NT2/D1 (cell line): ENCODE data around the gene VAMP1.
"Not testable (repeated sequence)": the region's sequence is repeated elsewhere in the genome, so short reads cannot be mapped to it uniquely, and the experiment has no call there.

Source experiments
- DNase-seq: peaks from one replicate; pipeline ENCODE4 v3.0.0-alpha.2; 2011; ENCODE audit warnings: low read depth, low spot score
- H3K27me3 ChIP-seq: 2 replicates; pipeline ENCODE4 v1.6.0; 2011; ENCODE audit warnings: mild to moderate bottlenecking; ENCODE audit not compliant: insufficient read length, insufficient read depth
- H3K36me3 ChIP-seq: 2 replicates; pipeline ENCODE4 v1.6.1; 2011; ENCODE audit warnings: mild to moderate bottlenecking, low read length, mixed read lengths; ENCODE audit not compliant: insufficient read depth, insufficient read length
- H3K4me1 ChIP-seq: 2 replicates; pipeline ENCODE4 v1.5.1; 2011; ENCODE audit not compliant: insufficient read depth, insufficient read length
- H3K4me3 ChIP-seq: 2 replicates; pipeline ENCODE4 v1.5.1; 2011; ENCODE audit warnings: low read depth; ENCODE audit not compliant: insufficient read length
- H3K9ac ChIP-seq: 2 replicates; pipeline ENCODE4 v1.6.0; 2011; ENCODE audit warnings: low read depth; ENCODE audit not compliant: insufficient read length
- H3K9me3 ChIP-seq: 2 replicates; pipeline ENCODE4 v1.5.1; 2011; ENCODE audit warnings: mild to moderate bottlenecking, low read length; ENCODE audit not compliant: insufficient read depth
- SUZ12 ChIP-seq: IDR thresholded peaks from 2 replicates; pipeline ENCODE4 v1.6.1; 2011; ENCODE audit not compliant: insufficient read length, insufficient read depth; ENCODE audit errors: extremely low read depth
- YY1 ChIP-seq: IDR thresholded peaks from 2 replicates; pipeline ENCODE4 v1.6.1; 2011; ENCODE audit not compliant: insufficient read length, insufficient read depth
- ZNF274 ChIP-seq: IDR thresholded peaks from 2 replicates; pipeline ENCODE4 v1.6.1; 2011; ENCODE audit warnings: mild to moderate bottlenecking, low read depth, low read length

The VAMP1 gene

GRCh38 chr12:6476489-6476888 lies 6.0 kb upstream of the VAMP1 start:
- H3K27me3 ChIP-seq: no peaks in the 10 kb centered on the region
- H3K4me3 ChIP-seq: no peak overlapping the region
- no peak overlapping the region for H3K9ac ChIP-seq
- peaks cover 19% of the 10 kb centered on the region for H3K9me3 ChIP-seq
- TF ChIP-seq YY1: no peak
- TF ChIP-seq SUZ12: no peak
- TF ChIP-seq ZNF274: no peak
- no peaks in the 10 kb centered on the region for H3K4me1 ChIP-seq
- H3K36me3 ChIP-seq: no peaks in the 10 kb centered on the region
- no peak for DNase-seq

- not testable (repeated sequence) for H3K4me3 ChIP-seq, DNase-seq, H3K4me1 ChIP-seq, H3K27me3 ChIP-seq, H3K9ac ChIP-seq, H3K36me3 ChIP-seq
- peaks cover 19% of the 10 kb centered on the region for H3K9me3 ChIP-seq
These were observed 4.9 kb upstream of the VAMP1 start for GRCh38 chr12:6475233-6475975.

GRCh38 chr12:6472491-6472890 lies 2.0 kb upstream of the VAMP1 start:
- H3K9me3 ChIP-seq: peaks cover 28% of the 10 kb centered on the region
- peaks cover 7% of the 10 kb centered on the region for H3K4me1 ChIP-seq
- no peak overlapping the region for H3K9ac ChIP-seq
- peaks cover 17% of the 10 kb centered on the region for H3K36me3 ChIP-seq
- H3K27me3 ChIP-seq: no peaks in the 10 kb centered on the region
- no peak for TF ChIP-seq SUZ12
- TF ChIP-seq ZNF274: no peak
- no peak for TF ChIP-seq YY1
- DNase-seq: no peak
- no peak overlapping the region for H3K4me3 ChIP-seq

GRCh38 chr12:6471989-6472360 lies 1.5 kb upstream of the VAMP1 start:
- H3K4me1 ChIP-seq: peaks cover 7% of the 10 kb centered on the region
- DNase-seq: no peak
- TF ChIP-seq ZNF274: no peak
- no peak for TF ChIP-seq SUZ12
- no peak overlapping the region for H3K9ac ChIP-seq
- H3K9me3 ChIP-seq: peaks cover 25% of the 10 kb centered on the region
- no peaks in the 10 kb centered on the region for H3K27me3 ChIP-seq
- H3K4me3 ChIP-seq: no peak overlapping the region
- peaks cover 18% of the 10 kb centered on the region for H3K36me3 ChIP-seq

- Histone ChIP-seq H3K9me3 (peaks cover 13% of the 10 kb centered on the region; the same call in 1 of the 2 replicates), H3K36me3 (peaks cover 38% of the 10 kb centered on the region), H3K9ac (peak overlapping the region; percentile 92), H3K27me3 (no peaks in the 10 kb centered on the region), H3K4me3 (peak overlapping the region; percentile 93), H3K4me1 (peaks cover 9% of the 10 kb centered on the region)
- TF ChIP-seq YY1: no peak
- no peak for TF ChIP-seq ZNF274
- TF ChIP-seq SUZ12: no peak
- no peak for DNase-seq
These were observed 685 bp downstream of the VAMP1 start for GRCh38 chr12:6469609-6470374.

GRCh38 chr12:6469092-6469491 lies 1.4 kb downstream of the VAMP1 start:
- no peak for DNase-seq
- Histone ChIP-seq H3K9me3 (peaks cover 13% of the 10 kb centered on the region; the same call in 1 of the 2 replicates), H3K9ac (no peak overlapping the region), H3K4me3 (no peak overlapping the region), H3K36me3 (peaks cover 45% of the 10 kb centered on the region), H3K27me3 (no peaks in the 10 kb centered on the region), H3K4me1 (peaks cover 13% of the 10 kb centered on the region)
- TF ChIP-seq SUZ12 (no peak), ZNF274 (no peak), YY1 (no peak)

- Histone ChIP-seq H3K9me3 (peaks cover 13% of the 10 kb centered on the region; the same call in 1 of the 2 replicates), H3K4me3 (no peak overlapping the region), H3K9ac (no peak overlapping the region), H3K36me3 (peaks cover 54% of the 10 kb centered on the region), H3K27me3 (no peaks in the 10 kb centered on the region), H3K4me1 (peaks cover 13% of the 10 kb centered on the region)
- DNase-seq: no peak
- TF ChIP-seq YY1 (no peak), ZNF274 (no peak), SUZ12 (no peak)
These were observed 2.2 kb downstream of the VAMP1 start for GRCh38 chr12:6468283-6468575.

GRCh38 chr12:6467571-6468282 lies 2.8 kb downstream of the VAMP1 start:
- Histone ChIP-seq H3K4me1 (peaks cover 13% of the 10 kb centered on the region), H3K9me3 (peaks cover 13% of the 10 kb centered on the region; the same call in 1 of the 2 replicates), H3K36me3 (peaks cover 59% of the 10 kb centered on the region)
- DNase-seq, H3K27me3 ChIP-seq, H3K4me3 ChIP-seq, H3K9ac ChIP-seq: not testable (repeated sequence)

- not testable (repeated sequence) for H3K27me3 ChIP-seq, H3K4me3 ChIP-seq, H3K9ac ChIP-seq, DNase-seq
- peaks cover 13% of the 10 kb centered on the region; the same call in 1 of the 2 replicates for H3K9me3 ChIP-seq
- peaks cover 13% of the 10 kb centered on the region for H3K4me1 ChIP-seq
- H3K36me3 ChIP-seq: peaks cover 68% of the 10 kb centered on the region
These were observed 3.7 kb downstream of the VAMP1 start for GRCh38 chr12:6466751-6467150.
